ENCODE data around the gene CNFN.
"Not testable (repeated sequence)": the region's sequence is repeated elsewhere in the genome, so short reads cannot be mapped to it uniquely, and the experiment has no call there.

CNFN gene

GRCh38 chr19:42351079-42351735 lies 38.9 kb downstream of the CNFN start:
- DNase-seq (ENCODE audit: low read depth), result no peak

GRCh38 chr19:42350417-42350816 lies 39.7 kb downstream of the CNFN start:
- DNase-seq (ENCODE audit: low read depth), result no peak

- no peak for DNase-seq (ENCODE audit: low read depth)
Observed at GRCh38 chr19:42349378-42350107, 40.6 kb downstream of the CNFN start.

- no peak for DNase-seq (ENCODE audit: low read depth)
Observed at GRCh38 chr19:42348211-42348610, 41.9 kb downstream of the CNFN start.

- peak; percentile 80 for DNase-seq (ENCODE audit: low read depth)
Observed at GRCh38 chr19:42345191-42345812, 44.8 kb downstream of the CNFN start.

GRCh38 chr19:42344336-42344893 lies 45.7 kb downstream of the CNFN start:
- no peak for DNase-seq (ENCODE audit: low read depth)

GRCh38 chr19:42343344-42344110 lies 46.6 kb downstream of the CNFN start:
- DNase-seq (ENCODE audit: low read depth), result no peak

GRCh38 chr19:42339922-42340321 lies 50.2 kb downstream of the CNFN start:
- DNase-seq (ENCODE audit: low read depth), result not testable (repeated sequence)

GRCh38 chr19:42339126-42339860 lies 50.8 kb downstream of the CNFN start:
- DNase-seq (ENCODE audit: low read depth), result not testable (repeated sequence)
